Anterior cingulate cortex (tissue), 58 donors: ENCODE measurements around the gene TSG101.

ENCODE experiments used
- DNase-seq, 58 donors: peaks; one replicate each; lab custom pipeline; 2025; lab: John Stamatoyannopoulos, UW

TSG101 gene

DNA sequence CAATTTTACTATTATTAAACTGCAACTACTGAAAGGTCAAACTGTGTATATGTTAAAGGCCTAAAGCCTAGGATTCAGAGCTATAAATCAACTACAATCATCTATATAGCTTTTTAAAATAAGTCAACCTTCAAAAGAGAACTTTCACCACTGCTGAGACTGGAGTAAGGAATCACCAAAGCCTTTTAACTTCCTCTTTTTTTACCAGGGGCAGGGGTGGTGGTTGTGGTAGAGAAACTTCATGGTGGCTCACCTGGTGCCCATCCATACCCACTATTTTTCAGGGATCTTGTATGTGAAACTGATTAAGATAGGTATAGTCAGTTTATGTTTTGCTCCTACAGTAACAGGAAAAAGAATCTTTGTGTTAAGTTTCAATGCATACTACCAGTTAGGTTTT, 31.5 kb downstream of the TSG101 start:
- DNase-seq: no peak

DNA sequence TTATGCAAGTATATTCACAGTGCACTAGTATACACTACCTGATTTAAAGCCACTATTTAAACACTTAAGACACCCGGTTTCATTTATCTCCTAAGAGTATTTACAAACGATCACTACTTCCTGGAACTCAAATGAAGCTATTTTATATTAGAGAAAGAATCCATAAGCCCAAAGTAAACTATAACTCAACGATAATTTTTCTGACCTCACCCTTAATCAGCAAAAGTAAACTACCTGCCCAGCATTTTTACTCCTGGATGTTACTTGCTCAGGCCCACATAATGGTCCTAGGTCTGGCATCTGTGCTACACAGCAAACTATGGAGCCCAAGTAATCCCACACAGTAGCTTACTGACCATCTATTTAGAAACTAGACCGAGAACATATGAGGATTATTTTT, 33.4 kb downstream of the TSG101 start:
- DNase-seq: no peak

DNA sequence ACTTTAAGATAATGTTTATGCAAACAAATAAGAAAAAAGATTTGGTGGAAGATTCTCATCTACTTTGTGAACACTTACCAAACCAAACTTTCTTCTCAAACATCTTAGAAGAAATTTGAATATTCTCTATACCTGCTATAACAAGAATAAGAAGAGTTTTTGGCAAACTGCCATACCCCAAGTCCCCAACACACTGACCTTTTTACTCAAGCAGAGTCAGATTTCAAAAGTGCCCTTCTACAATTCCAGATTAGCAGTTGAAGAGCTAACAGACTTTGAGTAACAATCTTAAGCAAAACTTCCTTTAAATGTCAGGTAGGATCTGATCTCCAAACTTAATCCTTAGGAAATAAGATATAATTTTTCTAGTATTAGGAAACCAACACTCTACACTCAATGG, 33.9 kb downstream of the TSG101 start:
- no peak for DNase-seq

DNA sequence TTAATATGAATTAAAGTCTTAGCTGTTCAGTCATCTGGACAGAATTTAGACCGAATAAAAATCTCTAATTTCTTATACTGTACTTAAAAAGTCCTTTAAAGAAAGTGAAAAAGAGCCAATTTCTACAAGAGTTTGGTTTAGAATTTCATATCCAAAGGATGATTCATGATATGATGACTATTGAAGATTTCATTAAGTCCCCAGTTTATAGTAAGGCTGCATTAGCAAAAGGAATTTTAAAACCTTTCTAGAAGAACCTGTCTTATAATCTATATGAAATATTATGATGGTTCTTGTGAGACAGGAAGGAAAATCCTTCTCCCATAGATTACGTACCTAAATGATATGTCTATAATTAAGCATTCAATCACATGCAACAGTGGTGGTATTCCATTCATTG, 34.8 kb downstream of the TSG101 start:
- no peak for DNase-seq

DNA sequence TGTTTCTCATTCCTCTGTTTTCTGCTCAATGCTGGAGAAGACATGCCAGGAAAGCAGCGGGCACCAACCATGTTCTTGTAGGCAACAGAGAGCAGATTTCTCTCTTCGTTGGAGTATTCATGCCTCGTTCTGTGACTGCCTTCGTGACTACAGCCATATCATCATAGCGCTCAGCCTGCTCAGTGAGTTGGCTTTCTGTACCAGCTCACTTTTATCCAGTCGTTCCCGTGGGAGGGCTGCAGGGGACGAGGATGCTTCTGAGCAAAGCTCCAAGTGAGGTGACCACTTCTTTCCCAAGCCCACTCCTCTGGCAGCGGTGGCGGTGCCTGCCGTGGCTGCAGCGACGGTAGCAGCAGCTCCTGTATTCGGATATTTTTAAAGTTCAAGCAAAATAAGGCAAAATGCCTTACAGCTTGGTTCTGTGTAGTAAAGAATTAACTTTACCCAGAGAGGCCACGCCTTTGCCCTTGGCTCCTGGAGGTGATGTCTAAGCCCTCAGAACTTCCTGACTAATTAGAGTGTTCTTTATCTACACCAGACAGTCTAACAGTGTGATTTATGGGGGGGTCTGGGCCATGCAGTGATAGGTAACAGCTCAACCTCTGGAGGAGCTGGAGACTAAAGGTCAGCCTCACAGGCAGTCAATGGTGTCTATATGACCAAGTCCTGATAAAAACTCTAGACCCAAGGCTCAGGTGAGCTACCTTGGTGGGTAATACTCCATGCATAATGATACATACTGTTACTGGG, 35.8 kb downstream of the TSG101 start:
- DNase-seq: peak in 31 of 58 donors; percentile 2 to 39 (median 13)

DNA sequence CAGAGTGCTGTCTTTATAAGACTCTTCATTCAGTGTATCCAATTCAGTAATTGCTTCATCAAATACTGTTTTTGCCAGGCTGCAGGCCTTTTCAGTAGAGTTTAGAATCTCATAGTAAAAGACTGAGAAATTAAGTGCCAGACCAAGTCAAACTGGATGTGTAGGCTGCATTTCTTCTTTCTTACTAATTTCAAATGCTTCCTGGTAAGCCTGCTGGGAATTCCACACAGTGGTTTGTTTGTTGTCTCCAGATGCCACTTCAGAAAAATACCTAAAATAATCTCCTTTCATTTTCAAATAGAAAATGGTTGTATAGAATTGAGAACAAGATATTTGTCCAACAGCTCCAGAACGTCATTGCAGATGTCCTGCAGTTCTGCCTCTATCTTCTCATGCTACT, 36.4 kb downstream of the TSG101 start:
- peak in 1 of 58 donors; percentile 12 for DNase-seq

DNA sequence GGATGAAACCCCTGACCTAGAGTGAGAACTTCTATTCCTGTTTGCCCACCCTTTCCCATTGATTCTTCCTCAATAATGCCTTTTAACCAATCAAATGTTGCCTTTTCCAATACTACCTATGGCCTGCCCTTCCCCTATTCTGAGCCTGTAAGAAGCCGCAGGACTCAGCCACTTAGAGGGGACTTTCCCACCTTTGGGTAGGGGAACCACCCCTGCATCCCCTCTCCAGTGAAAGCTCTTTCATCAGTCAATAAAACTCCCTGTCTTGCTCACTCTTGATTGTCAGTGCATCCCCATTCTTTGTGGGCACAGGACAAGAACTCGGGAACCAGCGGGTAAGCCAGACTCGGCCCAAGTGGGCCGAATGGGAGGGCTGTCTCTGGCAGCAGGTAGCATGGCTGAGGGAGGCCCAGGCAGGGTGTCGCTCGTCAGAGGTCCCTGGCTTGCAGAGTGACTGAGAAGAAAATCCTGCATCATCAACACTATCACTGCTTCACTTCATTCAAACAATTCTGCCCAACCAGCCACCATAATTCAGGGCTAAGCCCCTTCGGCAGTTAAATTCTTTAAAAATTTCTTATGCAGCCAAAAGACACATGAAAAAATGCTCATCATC, 40.7 kb downstream of the TSG101 start:
- DNase-seq: no peak

DNA sequence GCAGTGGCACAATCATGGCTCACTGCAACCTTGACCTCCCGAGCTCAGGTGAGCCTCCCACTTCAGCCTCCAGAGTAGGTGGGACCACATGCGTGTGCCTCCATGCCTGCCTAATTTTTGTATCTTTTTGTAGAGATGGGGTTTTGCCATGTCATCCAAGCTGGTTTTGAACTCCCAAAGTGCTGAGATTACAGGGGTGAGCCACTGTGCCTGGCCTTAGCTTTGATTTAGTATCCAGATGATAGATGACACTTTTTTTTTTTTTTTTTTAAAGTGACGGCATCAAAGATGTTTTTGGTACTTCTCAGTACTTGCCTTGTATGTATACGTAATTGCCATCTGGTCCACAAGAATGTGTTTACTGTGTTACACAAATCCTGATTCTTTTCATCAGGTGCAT, 47.7 kb downstream of the TSG101 start:
- DNase-seq: no peak

DNA sequence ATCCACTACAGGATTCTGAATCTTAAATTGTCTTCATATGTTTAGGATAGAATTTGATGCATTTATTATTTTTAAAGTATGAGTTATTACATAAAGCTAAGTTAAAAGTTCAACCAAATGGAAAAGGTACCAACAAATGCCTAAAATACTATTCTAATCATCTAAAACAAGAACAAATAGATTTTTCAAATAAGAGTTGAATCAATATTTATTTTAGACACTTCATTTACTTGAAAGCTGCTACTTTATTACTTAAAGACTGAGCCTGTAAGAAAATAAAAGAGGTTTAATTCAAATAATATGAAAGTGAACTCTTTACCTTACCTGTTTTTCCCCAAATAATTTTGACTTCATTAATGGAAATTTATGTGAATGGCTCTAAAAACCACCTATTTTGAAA, 54.2 kb downstream of the TSG101 start:
- DNase-seq: no peak

DNA sequence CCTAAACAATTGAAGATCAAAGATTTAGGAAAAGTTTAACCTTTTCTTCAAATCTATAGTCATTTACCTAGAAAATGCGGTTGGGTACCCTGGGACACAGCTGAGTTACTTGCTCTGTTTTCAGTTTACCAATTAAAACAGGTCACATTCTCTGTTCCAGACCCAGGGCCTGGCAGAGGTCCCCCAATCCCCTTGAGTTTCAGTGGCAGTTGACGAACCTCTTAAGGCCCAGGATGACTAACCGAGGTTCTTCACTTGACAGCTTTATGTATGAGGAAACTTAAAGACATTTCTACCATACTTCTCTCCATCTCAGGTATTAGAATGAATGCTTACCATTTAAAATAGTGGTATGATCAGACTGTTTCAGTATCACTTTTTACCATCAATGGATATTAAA, 54.7 kb downstream of the TSG101 start:
- DNase-seq: no peak

DNA sequence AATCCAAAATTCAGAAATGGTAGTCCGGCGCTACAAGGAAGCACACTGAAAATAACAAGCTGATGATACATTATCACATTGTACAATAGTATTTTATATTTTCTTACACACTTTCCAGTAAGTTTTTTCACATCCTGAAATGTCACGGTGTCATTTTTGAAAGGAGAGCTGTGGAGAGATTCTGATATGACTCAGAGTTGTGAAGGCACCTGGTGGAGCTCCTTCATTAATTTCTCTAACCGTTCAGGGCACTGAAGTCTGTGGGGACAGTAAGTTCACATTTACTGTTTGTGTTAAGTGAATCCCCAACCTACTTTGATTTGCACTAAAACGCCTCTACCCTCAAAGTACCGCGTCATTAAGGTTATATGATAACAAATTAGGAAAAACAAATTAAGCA, 57.8 kb downstream of the TSG101 start:
- DNase-seq: no peak

DNA sequence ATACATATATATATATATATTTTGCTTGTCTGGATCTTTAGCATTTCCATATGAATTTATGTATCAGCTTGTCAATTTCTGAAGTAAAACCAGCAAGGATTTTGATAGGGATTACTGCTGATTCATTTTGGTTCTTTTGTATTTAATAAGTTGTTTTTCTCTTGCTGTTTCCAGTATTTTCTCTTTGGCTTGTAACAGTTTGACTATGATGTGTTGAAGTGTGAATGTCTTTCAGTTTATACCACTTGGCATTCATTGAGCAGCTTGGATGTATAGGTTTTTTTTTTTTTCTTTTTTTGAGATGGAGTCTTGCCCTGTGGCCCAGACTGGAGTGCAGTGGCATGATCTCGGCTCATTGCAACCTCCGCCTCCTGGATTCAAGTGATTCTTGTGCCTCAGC, 58.7 kb downstream of the TSG101 start:
- DNase-seq: no peak

DNA sequence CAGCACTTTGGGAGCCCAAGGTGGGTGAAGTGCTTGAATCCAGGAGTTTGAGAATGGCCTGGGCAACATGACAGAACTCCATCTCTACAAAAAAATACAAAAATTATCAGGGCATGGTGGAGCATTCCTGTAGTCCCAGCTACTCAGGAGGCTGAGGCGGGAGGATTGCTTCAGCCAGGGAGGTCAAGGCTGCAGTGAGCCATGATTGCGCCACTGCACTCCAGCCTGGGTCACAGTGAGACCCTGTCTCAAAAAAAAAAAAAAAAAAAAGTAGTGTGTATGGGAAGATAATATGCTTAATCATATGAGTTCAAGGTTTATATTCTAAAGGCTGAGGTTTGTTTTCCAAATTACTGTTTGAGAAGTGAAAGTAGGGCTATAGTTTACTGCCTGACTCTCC, 60.3 kb downstream of the TSG101 start:
- DNase-seq: no peak

DNA sequence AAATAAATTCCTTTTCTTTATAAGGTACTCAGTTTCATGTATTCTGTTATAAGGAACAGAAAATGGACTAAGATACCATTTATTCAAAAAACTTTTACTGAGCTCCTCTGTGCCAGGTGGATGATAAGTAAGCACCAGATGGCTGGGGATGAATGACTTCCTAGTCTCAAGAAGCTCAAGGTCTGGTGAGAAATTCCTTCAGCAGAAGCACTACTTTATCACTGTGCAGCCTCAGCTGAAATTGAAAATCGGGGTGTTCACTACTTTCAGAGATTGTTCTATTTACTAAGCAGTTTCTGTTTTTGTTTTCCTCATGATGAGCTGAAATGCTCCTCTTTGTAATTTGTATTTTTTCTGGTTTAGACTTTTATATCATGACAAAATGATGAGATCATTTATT, 63.3 kb downstream of the TSG101 start:
- no peak for DNase-seq

DNA sequence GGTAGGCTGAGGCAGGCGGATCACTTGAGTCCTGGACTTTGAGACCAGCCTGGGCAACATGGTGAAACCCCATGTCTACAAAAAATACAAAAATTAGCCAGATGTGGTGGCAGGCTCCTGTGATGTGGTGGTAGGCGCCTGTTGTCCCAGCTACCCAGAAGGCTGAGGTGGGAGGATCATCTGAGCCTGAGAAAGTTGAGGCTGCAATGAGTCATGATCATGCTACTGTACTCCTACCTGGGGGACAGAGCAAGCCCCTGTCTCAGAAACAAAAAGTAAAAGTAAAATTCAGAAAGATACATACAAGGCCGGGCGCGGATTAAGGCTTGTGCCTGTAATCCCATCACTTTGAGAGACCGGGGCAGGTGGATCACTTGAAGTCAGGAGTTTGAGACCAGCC, 64.8 kb downstream of the TSG101 start:
- DNase-seq: no peak

DNA sequence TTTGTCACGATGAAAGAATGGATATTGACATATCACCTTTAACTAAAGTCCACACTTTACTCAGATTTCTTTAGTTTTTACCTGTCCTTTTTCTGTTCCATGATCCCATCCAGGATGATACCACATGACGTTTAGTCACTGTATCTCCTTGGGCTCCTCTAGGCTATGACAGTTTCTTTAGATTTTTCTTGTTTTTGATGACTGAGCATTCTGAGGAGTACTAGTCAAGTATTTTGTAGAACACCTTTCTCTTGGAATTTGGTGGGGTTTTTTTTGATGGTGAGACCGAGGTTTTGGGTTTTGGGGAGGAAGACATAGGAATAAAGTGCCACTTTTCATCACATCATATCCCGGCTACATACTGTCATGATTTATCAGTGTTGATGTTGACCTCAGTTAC, 67.1 kb downstream of the TSG101 start:
- no peak for DNase-seq

DNA sequence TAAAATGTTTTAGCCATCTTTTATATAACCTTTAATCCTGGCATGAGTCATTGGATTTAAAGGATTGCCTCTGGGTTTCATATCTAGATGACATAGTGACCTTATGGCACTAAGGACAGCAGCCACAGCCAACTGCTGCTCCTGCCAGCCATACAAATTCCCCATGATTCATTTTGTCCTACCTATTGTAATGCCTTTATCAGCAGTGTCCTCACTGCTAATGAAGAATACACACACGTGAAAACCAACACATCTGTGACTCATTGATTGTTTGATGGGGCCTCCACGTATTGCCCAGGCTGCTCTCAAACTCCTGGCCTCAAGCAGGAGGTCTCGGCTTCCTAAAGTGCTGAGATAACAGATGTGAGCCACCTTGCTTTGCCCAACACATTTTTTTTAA, 69.3 kb downstream of the TSG101 start:
- no peak for DNase-seq

DNA sequence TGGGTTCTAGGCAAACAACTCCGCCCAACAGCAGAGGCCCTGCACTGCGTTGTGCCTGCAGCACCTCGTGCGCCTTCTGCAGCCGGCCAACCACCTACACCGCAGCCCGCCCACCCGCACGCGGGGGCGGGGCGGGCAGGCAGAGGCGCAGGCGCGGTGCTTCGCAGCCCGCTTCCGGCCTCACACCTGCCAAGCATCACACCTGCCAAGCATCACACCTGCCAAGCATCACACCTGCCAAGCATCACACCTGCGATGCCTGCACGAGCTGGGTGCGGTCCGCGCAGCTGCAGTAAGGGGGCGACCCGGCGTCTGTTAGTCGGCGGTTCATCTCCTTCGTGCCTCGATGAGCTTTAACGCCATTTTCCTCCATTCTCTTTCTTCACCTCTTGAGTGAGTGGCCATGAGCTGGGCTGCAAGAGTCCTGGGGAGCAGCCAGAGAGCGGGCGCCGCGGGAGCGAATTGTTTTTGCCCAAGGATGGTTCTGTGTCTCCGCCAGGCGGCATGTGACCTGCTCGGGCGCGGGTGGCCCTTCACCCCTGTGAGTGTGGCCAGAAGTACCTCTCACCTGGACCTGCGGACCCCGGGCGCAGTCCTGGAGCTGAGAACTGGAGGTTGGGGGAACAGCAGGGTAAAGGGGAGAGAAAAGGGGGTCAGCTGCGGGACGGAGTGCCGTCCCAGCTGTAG, 70.9 kb downstream of the TSG101 start, which contains the start of gene LDHAL6A:
LDHAL6A (plus strand) TSS at position 171 of the 687 bp plus-strand sequence. CDS start 825 bp downstream, outside the sequence.
- no peak for DNase-seq

DNA sequence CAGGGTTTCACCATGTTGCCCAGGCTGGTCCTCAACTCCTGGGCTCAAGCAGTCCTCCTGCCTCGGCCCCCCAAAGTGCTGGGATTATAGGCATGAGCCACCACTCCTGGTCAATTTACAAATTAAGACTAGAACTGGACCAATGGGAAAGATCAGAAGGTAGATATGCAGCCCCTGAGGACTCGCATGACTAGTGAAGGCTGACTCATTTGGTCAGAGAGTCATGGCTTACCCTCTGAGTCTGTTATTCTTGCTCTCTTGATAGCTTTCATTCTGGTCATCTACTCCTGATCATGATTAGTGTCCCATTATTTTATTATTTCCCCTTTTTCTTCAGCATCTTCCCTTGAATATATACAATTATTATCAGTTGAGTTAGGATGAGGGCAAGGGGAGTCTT, 73.8 kb downstream of the TSG101 start:
- no peak for DNase-seq

DNA sequence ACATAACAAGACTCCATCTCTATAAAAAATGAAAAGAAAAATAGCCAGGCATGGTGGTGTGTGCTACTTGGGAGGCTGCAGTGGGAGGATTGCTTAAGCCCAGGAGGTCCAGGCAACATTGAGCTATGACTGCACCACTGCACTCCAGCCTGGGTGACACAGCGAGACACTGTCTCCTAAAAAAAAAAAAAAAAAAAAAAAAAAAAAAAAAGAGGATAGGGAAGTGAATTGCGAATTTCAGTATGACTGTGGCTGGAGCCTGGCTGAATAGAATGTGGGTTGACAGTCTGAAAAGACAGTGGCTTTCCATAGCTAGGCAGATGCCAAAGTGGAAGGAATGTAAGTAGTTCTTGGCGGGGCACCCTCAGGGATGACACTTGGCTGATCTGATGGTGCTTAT, 77.5 kb downstream of the TSG101 start:
- no peak for DNase-seq

DNA sequence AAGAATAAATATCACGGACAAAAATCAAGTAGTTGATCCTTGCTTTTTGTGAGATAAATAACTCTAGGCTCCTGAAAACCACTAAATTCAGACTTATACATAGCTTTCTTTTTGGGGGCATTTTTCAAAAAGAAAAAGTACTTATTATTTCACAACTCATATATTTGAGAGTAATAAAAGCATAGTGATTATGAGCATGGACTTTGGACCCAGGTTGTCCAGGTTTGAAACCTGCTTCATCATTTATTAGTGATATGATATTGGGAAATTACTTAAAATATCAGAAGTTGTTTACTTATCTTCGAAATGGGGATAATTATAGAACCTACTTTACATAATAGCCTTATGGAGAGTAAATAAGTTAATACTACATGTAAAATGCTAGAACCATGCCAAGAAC, 88.1 kb downstream of the TSG101 start:
- no peak for DNase-seq
